Mesothelial cell of epicardium (in vitro differentiated cells): Measurements from ENCODE around the gene POC5. TPM values are rescaled to one million over a fixed set of nuclear protein-coding genes. Genes with fewer than 3 reads are reported as not detected.

Experiments
- DNase-seq, 2 experiments: peaks; one replicate each; pipeline ENCODE4 v3.0.0; 2021; ENCODE audit warnings: low spot score in 2 of 2; ENCODE audit not compliant: unreplicated experiment in 2 of 2
- H3K27ac Mint-ChIP-seq: 2 replicates; pipeline ENCODE4 v1.8.0; 2021; ENCODE audit warnings: mixed read lengths
- H3K27me3 Mint-ChIP-seq: 2 replicates; pipeline ENCODE4 v1.8.0; 2021; ENCODE audit warnings: low read depth, mixed read lengths
- H3K36me3 Mint-ChIP-seq: 2 replicates; pipeline ENCODE4 v1.8.0; 2021; ENCODE audit warnings: mixed read lengths
- H3K4me1 Mint-ChIP-seq: 2 replicates; pipeline ENCODE4 v1.8.0; 2021; ENCODE audit warnings: mixed read lengths
- H3K4me3 Mint-ChIP-seq: 2 replicates; pipeline ENCODE4 v1.8.0; 2021; ENCODE audit warnings: mild to moderate bottlenecking, moderate library complexity, mixed read lengths
- H3K9me3 Mint-ChIP-seq: 2 replicates; pipeline ENCODE4 v1.8.0; 2021; ENCODE audit warnings: mixed read lengths
- CTCF ChIP-seq: fragments of 200-600 bp; sonication (generic); IDR thresholded peaks from one replicate; pipeline ENCODE4 v1.5.0; 2021; ENCODE audit warnings: antibody characterized with exemption; ENCODE audit not compliant: unreplicated experiment
- total RNA-seq: library from RNA; stranded (reverse); gene quantifications from 3 replicates; pipeline ENCODE4 v1.2.1, GENCODE V29; 2021

Gene POC5
- total RNA-seq, 1 donor from 2014 or later, result 15.0 TPM

DNA sequence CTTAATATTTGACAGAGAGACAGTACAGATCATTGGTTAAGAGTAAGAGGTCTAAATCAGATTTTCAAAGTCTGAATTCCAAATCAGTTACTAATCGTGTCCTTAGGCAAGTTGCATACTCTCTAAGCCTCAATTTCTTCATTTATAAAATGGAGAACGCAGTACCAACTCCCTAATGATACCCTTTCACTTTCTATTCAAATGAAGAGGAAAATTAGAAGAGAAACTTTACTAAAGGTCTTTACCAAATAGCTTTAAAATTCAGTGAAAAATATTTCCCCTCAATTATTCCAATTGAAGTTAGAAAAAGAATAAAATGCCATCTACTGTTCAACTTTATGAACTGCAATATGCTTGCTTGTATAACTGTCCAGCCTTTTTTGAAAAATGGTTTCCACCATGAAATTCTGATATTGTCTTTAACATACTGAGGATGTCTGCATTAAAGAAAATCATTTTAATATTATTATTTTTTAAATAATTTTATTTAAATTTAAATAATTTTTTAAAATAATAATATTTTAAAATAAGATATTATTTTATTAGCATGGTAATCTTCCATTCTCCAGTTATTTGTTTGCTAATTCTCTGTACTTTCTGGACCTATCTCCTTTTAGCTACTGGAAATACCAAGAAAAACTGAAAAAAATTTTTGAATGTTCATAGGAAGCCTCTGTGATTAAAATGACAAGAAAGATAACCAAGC lies 36.0 kb downstream of the POC5 start:
- Mint-ChIP-seq H3K27ac (no peak overlapping the region), H3K9me3 (no peaks in the 10 kb centered on the region), H3K36me3 (peaks cover 12% of the 10 kb centered on the region), H3K4me1 (peaks cover 10% of the 10 kb centered on the region), H3K4me3 (no peak overlapping the region), H3K27me3 (no peaks in the 10 kb centered on the region)
- peak; percentile 85 for TF ChIP-seq CTCF
- no peak for DNase-seq

DNA sequence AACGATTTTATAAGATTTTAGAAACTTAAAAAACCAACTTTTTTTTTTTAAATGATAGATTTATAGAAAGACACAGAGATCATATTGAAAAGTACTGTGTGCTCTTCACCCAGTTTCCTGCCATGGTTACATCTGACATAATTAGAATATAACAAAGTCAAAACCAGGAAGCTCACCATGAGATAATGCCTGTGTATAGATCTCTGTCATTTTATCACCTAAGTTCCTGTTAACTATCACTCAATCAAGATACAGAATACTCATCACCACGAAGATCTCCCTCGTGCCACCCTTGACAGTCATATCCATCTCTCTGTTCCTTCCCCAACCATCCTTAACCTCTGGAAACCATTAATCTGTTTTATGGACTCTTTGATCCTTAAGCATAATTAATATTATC lies 39.1 kb downstream of the POC5 start:
- Mint-ChIP-seq H3K27me3 (no peaks in the 10 kb centered on the region), H3K4me3 (no peak overlapping the region), H3K36me3 (peaks cover 1% of the 10 kb centered on the region), H3K4me1 (peaks cover 16% of the 10 kb centered on the region), H3K27ac (no peak overlapping the region), H3K9me3 (no peaks in the 10 kb centered on the region)
- DNase-seq, result no peak
- no peak for TF ChIP-seq CTCF

GRCh38 chr5:75677607-75678006 lies 39.6 kb downstream of the POC5 start:
- Mint-ChIP-seq H3K27me3 (no peaks in the 10 kb centered on the region), H3K4me1 (peaks cover 16% of the 10 kb centered on the region), H3K27ac (no peak overlapping the region), H3K36me3 (peaks cover 2% of the 10 kb centered on the region), H3K9me3 (no peaks in the 10 kb centered on the region), H3K4me3 (no peak overlapping the region)
- no peak for TF ChIP-seq CTCF
- DNase-seq, result no peak

DNA sequence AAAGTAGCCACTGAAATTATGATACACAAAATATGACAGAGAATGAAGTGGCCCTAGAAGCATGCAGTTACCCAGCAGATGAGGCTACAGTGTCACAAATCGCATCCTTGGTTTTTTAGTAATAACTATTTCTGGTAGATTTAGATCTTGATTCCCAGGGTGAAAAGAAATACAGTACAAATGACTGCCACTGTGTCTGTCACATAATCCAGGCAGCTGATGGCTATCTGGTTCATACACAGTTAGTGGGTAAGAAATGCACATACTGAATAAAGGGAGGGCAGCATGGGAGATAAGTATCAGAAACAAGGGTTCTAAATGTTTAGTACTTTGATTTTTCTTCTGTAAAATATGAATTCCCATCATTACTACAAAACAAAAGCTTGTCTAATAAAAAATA lies 41.5 kb downstream of the POC5 start:
- no peak for DNase-seq
- peaks cover 4% of the 10 kb centered on the region for H3K36me3 Mint-ChIP-seq
- no peak overlapping the region for H3K4me3 Mint-ChIP-seq
- no peak overlapping the region for H3K27ac Mint-ChIP-seq
- TF ChIP-seq CTCF, result no peak
- H3K27me3 Mint-ChIP-seq, result no peaks in the 10 kb centered on the region
- no peaks in the 10 kb centered on the region for H3K9me3 Mint-ChIP-seq
- peaks cover 22% of the 10 kb centered on the region for H3K4me1 Mint-ChIP-seq

DNA sequence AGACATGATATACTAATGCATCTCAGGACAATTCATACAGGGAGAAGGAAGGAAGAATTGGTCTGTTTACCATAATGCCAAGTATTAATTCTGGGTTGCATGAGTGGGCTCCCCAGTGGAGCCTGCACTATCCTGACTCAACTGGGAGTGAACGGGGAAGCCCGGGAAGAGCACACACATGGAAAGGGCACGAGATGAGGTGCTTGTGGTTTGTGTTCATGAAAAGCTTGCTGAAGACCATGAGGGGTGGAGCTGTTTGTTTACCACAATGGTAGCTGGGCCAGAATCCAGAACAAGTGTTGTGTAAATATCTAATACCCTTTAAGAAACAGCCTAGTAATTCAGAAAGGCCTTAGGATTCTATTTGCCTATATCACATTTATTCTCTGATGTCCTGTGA lies 44.6 kb downstream of the POC5 start:
- no peaks in the 10 kb centered on the region for H3K27me3 Mint-ChIP-seq
- H3K27ac Mint-ChIP-seq, result no peak overlapping the region
- H3K4me1 Mint-ChIP-seq, result peaks cover 40% of the 10 kb centered on the region
- no peaks in the 10 kb centered on the region for H3K9me3 Mint-ChIP-seq
- H3K4me3 Mint-ChIP-seq, result no peak overlapping the region
- no peak for DNase-seq
- no peak for TF ChIP-seq CTCF
- H3K36me3 Mint-ChIP-seq, result peaks cover 4% of the 10 kb centered on the region
